Neural progenitor cell (in vitro differentiated cells): ENCODE measurements around the gene ITM2B.

ENCODE experiments used
- EZH2 ChIP-seq: fragments of 200-600 bp; sonication (generic); IDR thresholded peaks from 2 replicates; pipeline ENCODE4 v1.6.1; 2017; ENCODE audit warnings: antibody characterized with exemption, mild to moderate bottlenecking, moderate library complexity
- TF ChIP-seq, protein P1 (sequence below): fragments of 200-600 bp; sonication (generic); IDR thresholded peaks from 2 replicates; pipeline ENCODE4 v1.5.1; 2017; ENCODE audit warnings: antibody characterized with exemption, mild to moderate bottlenecking

DNA sequence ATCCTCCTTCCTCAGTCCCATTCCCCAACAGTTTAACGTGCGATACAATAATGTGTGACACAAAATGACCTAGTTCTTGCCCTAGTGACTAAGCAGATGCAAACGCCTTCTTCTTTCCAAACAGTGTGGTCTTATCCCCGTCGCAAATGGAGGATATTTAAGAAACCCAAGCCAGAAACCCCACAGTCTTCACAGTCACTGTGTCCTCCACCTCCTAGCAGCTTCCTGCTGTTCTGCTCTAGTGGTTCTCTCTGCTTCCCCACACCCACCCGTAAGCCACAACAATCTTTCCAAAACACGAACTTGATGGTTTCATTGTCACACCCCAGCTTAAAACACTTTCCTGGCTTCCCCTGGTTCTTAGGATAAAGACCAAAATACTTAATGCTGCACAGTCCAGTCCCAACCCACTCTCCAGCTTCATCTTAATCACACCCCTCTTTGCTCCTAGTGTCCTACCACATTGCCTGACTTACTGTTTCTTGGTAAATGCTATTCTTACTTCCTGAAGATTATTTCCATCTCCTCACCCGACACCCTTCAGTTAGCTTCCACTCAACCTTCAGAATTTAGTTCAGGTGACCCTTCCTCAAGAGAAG, 32.3 kb downstream of the ITM2B start:
- TF ChIP-seq EZH2, result no peak
- TF ChIP-seq, protein P1, sequence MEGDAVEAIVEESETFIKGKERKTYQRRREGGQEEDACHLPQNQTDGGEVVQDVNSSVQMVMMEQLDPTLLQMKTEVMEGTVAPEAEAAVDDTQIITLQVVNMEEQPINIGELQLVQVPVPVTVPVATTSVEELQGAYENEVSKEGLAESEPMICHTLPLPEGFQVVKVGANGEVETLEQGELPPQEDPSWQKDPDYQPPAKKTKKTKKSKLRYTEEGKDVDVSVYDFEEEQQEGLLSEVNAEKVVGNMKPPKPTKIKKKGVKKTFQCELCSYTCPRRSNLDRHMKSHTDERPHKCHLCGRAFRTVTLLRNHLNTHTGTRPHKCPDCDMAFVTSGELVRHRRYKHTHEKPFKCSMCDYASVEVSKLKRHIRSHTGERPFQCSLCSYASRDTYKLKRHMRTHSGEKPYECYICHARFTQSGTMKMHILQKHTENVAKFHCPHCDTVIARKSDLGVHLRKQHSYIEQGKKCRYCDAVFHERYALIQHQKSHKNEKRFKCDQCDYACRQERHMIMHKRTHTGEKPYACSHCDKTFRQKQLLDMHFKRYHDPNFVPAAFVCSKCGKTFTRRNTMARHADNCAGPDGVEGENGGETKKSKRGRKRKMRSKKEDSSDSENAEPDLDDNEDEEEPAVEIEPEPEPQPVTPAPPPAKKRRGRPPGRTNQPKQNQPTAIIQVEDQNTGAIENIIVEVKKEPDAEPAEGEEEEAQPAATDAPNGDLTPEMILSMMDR, result no peak
